WTC11 (cell line): Measurements from ENCODE around the gene ZNF775. TPM values are rescaled to one million over a fixed set of nuclear protein-coding genes. Genes with fewer than 3 reads are reported as not detected.

Experiments used
- ATAC-seq: fragments of 200-7000 bp; cut with Tn5 transposase; 2 replicates; pipeline ENCODE4 v1.10.0; 2021; ENCODE audit warnings: mild to moderate bottlenecking, moderate library complexity
- CTCF ChIA-PET: fragments of 300-600 bp; sonication (Branson Sonifier 250); formaldehyde crosslinking; loops from one replicate; lab custom pipeline; 2021; ENCODE audit warnings: antibody characterized with exemption; lab: Charles Lee
- POLR2A ChIA-PET: fragments of 350-600 bp; sonication (Branson Sonifier 250); formaldehyde crosslinking; loops from one replicate; lab custom pipeline; 2021; ENCODE audit warnings: antibody characterized with exemption; lab: Charles Lee
- DNase-seq: peaks from one replicate; pipeline ENCODE4 v3.0.0; 2021; ENCODE audit warnings: low spot score
- H3K27ac Mint-ChIP-seq: 2 replicates; pipeline ENCODE4 v1.8.0; 2021; ENCODE audit warnings: mixed read lengths
- H3K27me3 Mint-ChIP-seq: 2 replicates; pipeline ENCODE4 v1.8.0; 2021; ENCODE audit warnings: low read depth, mild to moderate bottlenecking, moderate library complexity, mixed read lengths
- H3K36me3 Mint-ChIP-seq: 2 replicates; pipeline ENCODE4 v1.8.0; 2021; ENCODE audit warnings: mixed read lengths
- H3K4me1 Mint-ChIP-seq: 2 replicates; pipeline ENCODE4 v1.8.0; 2022; ENCODE audit warnings: mixed read lengths
- H3K4me3 Mint-ChIP-seq: 2 replicates; pipeline ENCODE4 v1.8.0; 2021; ENCODE audit warnings: mild to moderate bottlenecking, moderate library complexity, mixed read lengths
- H3K9me3 Mint-ChIP-seq: 2 replicates; pipeline ENCODE4 v1.8.0; 2021; ENCODE audit warnings: mixed read lengths
- ATF6 ChIP-seq: sonication (generic); formaldehyde crosslinking; IDR thresholded peaks from 2 replicates; pipeline ENCODE4 v1.8.1; 2023; ENCODE audit warnings: mild to moderate bottlenecking, missing genetic modification reagents
- CREM ChIP-seq: sonication (generic); formaldehyde crosslinking; IDR thresholded peaks from 2 replicates; pipeline ENCODE4 v1.8.1; 2022; ENCODE audit warnings: mild to moderate bottlenecking, missing genetic modification reagents, moderate library complexity
- ERG ChIP-seq: fragments of 250-450 bp; sonication (Bioruptor Pico); IDR thresholded peaks from 2 replicates; pipeline ENCODE4 v1.8.0; 2021; ENCODE audit warnings: mild to moderate bottlenecking
- ETV6 ChIP-seq: sonication (generic); formaldehyde crosslinking; IDR thresholded peaks from 2 replicates; pipeline ENCODE4 v1.8.1; 2022; ENCODE audit warnings: mild to moderate bottlenecking, missing genetic modification reagents
- FOXJ3 ChIP-seq: sonication (generic); formaldehyde crosslinking; IDR thresholded peaks from 2 replicates; pipeline ENCODE4 v1.9.0; 2021; ENCODE audit warnings: missing genetic modification reagents, mild to moderate bottlenecking, borderline replicate concordance
- PRDM15 ChIP-seq: sonication (generic); formaldehyde crosslinking; IDR thresholded peaks from 2 replicates; pipeline ENCODE4 v1.8.0; 2022; ENCODE audit warnings: missing genetic modification reagents
- SOX15 ChIP-seq: fragments of 250-450 bp; sonication (Bioruptor Pico); IDR thresholded peaks from 2 replicates; pipeline ENCODE4 v1.9.0; 2021; ENCODE audit warnings: mild to moderate bottlenecking
- TEAD1 ChIP-seq: sonication (generic); formaldehyde crosslinking; IDR thresholded peaks from 2 replicates; pipeline ENCODE4 v1.8.0; 2022; ENCODE audit warnings: mild to moderate bottlenecking, missing genetic modification reagents
- USF2 ChIP-seq: sonication (generic); formaldehyde crosslinking; IDR thresholded peaks from 2 replicates; pipeline ENCODE4 v1.8.1; 2023; ENCODE audit warnings: mild to moderate bottlenecking, missing genetic modification reagents, moderate library complexity
- ZNF281 ChIP-seq: sonication (generic); formaldehyde crosslinking; IDR thresholded peaks from 2 replicates; pipeline ENCODE4 v1.8.0; 2023; ENCODE audit warnings: mild to moderate bottlenecking, missing genetic modification reagents
- ZNF317 ChIP-seq: sonication (generic); formaldehyde crosslinking; IDR thresholded peaks from 2 replicates; pipeline ENCODE4 v1.8.1; 2023; ENCODE audit warnings: low read depth, mild to moderate bottlenecking, moderate library complexity, missing genetic modification reagents, borderline replicate concordance
- total RNA-seq: library from RNA; stranded (reverse); gene quantifications from 3 replicates; pipeline ENCODE4 v1.2.3, GENCODE V29; 2021
- TF ChIP-seq, protein P1 (sequence below): sonication (generic); formaldehyde crosslinking; conservative IDR thresholded peaks from 2 replicates; pipeline ENCODE4 v1.8.1; 2023; ENCODE audit warnings: mild to moderate bottlenecking, low read depth, missing genetic modification reagents, moderate library complexity
- TF ChIP-seq, protein P2 (sequence below): sonication (generic); formaldehyde crosslinking; IDR thresholded peaks from 2 replicates; pipeline ENCODE4 v1.8.1; 2022; ENCODE audit warnings: low read depth, mild to moderate bottlenecking, moderate library complexity, missing genetic modification reagents, borderline replicate concordance
- TF ChIP-seq, protein P3 (sequence below): sonication (generic); formaldehyde crosslinking; conservative IDR thresholded peaks from 2 replicates; pipeline ENCODE4 v1.8.1; 2022; ENCODE audit warnings: mild to moderate bottlenecking, missing genetic modification reagents
- TF ChIP-seq, protein P4 (sequence below): fragments of 250-450 bp; sonication (Bioruptor Pico); IDR thresholded peaks from 2 replicates; pipeline ENCODE4 v2.1.2; 2022; ENCODE audit warnings: mild to moderate bottlenecking, moderate library complexity
- TF ChIP-seq, protein P5 (sequence below): fragments of 200-600 bp; IDR thresholded peaks from 2 replicates; pipeline ENCODE4 v1.8.0; 2022; ENCODE audit warnings: antibody characterized with exemption
- TF ChIP-seq, protein P6 (sequence below): sonication (generic); formaldehyde crosslinking; IDR thresholded peaks from 2 replicates; pipeline ENCODE4 v1.8.1; 2022; ENCODE audit warnings: mild to moderate bottlenecking, moderate library complexity, missing genetic modification reagents

ZNF775 gene
- total RNA-seq, 1 experiment from 2014 or later: 25.4 TPM

DNA sequence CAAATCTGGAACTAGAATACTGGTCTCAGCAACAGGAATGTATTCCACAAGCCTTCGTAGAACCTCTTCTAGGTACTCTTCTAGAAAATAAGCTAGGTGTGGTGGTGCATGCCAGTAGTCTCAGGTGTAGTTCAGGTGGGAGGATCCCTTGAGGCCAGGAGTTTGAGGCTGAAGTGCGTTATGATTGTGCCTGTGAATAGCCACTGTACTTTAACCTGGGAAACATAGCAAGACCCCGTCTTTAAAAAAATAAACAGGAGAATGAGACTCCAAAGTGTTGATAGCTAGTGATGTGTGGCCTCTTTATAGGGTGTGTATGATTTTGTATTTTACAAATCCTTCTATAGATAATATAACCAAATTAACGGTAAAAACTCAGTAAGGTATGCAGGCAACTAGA is 1.5 kb upstream of the ZNF775 start:
- H3K4me1 Mint-ChIP-seq: peaks cover 82% of the 10 kb centered on the region
- no peak for ATAC-seq
- peaks cover 24% of the 10 kb centered on the region for H3K36me3 Mint-ChIP-seq
- peak; percentile 7 for DNase-seq
- no peaks in the 10 kb centered on the region for H3K27me3 Mint-ChIP-seq
- ChIA-PET CTCF (interaction anchor here (0.6 to 2.3 kb wide), 14 partner anchors 8 to 617 kb away, joined by 3 to 16 read pairs (median 6); partner anchors contain the start of gene REPIN1), POLR2A (interaction anchor here (0.5 to 1.8 kb wide), 5 partner anchors 9 to 330 kb away, joined by 3 to 27 read pairs (median 9); partner anchors contain the start of gene REPIN1)
- H3K9me3 Mint-ChIP-seq: no peaks in the 10 kb centered on the region
- H3K27ac Mint-ChIP-seq: peak overlapping the region; percentile 80
- peak overlapping the region; percentile 37 for H3K4me3 Mint-ChIP-seq
- TF ChIP-seq ZNF317 (CRISPR knock-in tag) (no peak), TEAD1 (CRISPR knock-in tag) (no peak), USF2 (no peak), ERG (CRISPR knock-in tag) (no peak), CREM (CRISPR knock-in tag) (no peak), FOXJ3 (CRISPR knock-in tag) (no peak), PRDM15 (CRISPR knock-in tag) (no peak), ETV6 (CRISPR knock-in tag) (no peak), SOX15 (CRISPR knock-in tag) (no peak), ATF6 (CRISPR knock-in tag) (no peak), ZNF281 (no peak)
- TF ChIP-seq, protein P1, sequence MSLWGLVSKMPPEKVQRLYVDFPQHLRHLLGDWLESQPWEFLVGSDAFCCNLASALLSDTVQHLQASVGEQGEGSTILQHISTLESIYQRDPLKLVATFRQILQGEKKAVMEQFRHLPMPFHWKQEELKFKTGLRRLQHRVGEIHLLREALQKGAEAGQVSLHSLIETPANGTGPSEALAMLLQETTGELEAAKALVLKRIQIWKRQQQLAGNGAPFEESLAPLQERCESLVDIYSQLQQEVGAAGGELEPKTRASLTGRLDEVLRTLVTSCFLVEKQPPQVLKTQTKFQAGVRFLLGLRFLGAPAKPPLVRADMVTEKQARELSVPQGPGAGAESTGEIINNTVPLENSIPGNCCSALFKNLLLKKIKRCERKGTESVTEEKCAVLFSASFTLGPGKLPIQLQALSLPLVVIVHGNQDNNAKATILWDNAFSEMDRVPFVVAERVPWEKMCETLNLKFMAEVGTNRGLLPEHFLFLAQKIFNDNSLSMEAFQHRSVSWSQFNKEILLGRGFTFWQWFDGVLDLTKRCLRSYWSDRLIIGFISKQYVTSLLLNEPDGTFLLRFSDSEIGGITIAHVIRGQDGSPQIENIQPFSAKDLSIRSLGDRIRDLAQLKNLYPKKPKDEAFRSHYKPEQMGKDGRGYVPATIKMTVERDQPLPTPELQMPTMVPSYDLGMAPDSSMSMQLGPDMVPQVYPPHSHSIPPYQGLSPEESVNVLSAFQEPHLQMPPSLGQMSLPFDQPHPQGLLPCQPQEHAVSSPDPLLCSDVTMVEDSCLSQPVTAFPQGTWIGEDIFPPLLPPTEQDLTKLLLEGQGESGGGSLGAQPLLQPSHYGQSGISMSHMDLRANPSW (CRISPR knock-in tag): no peak
- TF ChIP-seq, protein P2, sequence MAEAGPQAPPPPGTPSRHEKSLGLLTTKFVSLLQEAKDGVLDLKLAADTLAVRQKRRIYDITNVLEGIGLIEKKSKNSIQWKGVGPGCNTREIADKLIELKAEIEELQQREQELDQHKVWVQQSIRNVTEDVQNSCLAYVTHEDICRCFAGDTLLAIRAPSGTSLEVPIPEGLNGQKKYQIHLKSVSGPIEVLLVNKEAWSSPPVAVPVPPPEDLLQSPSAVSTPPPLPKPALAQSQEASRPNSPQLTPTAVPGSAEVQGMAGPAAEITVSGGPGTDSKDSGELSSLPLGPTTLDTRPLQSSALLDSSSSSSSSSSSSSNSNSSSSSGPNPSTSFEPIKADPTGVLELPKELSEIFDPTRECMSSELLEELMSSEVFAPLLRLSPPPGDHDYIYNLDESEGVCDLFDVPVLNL (CRISPR knock-in tag): no peak
- TF ChIP-seq, protein P3, sequence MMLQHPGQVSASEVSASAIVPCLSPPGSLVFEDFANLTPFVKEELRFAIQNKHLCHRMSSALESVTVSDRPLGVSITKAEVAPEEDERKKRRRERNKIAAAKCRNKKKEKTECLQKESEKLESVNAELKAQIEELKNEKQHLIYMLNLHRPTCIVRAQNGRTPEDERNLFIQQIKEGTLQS (CRISPR knock-in tag): no peak
- TF ChIP-seq, protein P4, sequence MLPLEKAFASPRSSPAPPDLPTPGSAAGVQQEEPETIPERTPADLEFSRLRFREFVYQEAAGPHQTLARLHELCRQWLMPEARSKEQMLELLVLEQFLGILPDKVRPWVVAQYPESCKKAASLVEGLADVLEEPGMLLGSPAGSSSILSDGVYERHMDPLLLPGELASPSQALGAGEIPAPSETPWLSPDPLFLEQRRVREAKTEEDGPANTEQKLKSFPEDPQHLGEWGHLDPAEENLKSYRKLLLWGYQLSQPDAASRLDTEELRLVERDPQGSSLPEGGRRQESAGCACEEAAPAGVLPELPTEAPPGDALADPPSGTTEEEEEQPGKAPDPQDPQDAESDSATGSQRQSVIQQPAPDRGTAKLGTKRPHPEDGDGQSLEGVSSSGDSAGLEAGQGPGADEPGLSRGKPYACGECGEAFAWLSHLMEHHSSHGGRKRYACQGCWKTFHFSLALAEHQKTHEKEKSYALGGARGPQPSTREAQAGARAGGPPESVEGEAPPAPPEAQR (CRISPR knock-in tag): no peak
- TF ChIP-seq, protein P5, sequence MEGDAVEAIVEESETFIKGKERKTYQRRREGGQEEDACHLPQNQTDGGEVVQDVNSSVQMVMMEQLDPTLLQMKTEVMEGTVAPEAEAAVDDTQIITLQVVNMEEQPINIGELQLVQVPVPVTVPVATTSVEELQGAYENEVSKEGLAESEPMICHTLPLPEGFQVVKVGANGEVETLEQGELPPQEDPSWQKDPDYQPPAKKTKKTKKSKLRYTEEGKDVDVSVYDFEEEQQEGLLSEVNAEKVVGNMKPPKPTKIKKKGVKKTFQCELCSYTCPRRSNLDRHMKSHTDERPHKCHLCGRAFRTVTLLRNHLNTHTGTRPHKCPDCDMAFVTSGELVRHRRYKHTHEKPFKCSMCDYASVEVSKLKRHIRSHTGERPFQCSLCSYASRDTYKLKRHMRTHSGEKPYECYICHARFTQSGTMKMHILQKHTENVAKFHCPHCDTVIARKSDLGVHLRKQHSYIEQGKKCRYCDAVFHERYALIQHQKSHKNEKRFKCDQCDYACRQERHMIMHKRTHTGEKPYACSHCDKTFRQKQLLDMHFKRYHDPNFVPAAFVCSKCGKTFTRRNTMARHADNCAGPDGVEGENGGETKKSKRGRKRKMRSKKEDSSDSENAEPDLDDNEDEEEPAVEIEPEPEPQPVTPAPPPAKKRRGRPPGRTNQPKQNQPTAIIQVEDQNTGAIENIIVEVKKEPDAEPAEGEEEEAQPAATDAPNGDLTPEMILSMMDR: no peak
- TF ChIP-seq, protein P6, sequence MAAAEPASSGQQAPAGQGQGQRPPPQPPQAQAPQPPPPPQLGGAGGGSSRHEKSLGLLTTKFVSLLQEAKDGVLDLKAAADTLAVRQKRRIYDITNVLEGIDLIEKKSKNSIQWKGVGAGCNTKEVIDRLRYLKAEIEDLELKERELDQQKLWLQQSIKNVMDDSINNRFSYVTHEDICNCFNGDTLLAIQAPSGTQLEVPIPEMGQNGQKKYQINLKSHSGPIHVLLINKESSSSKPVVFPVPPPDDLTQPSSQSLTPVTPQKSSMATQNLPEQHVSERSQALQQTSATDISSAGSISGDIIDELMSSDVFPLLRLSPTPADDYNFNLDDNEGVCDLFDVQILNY (CRISPR knock-in tag): no peak
